ENCODE results near the gene OR10R2. TPM values are rescaled to one million over a fixed set of nuclear protein-coding genes. Genes with fewer than 3 reads are reported as not detected.

The OR10R2 gene
- not detected in 2 replicates for total RNA-seq

GRCh38 chr1:158471920-158472319, at the start of gene OR10R2:
TSS of gene OR10R2 (plus strand) at chr1:158472220. CDS start at chr1:158472326, 106 bp downstream.

GRCh38 chr1:158426137-158426536, 45.9 kb upstream of the OR10R2 start, which contains the start of gene OR10K2:
TSS of gene OR10K2 (minus strand) at chr1:158426237. CDS start at chr1:158420866, 5,371 bp downstream.

GRCh38 chr1:158461534-158461933, 10.5 kb upstream of the OR10R2 start, which contains the start of gene OR10K1:
TSS of gene OR10K1 (plus strand) at chr1:158461834. CDS start at chr1:158465562, 3,728 bp downstream.

Other genes with a start within 250 kb of the OR10R2 start
- not detected in 2 replicates for gene CD1A, start 217.8 kb upstream of the OR10R2 start, total RNA-seq
- gene CD1C, start 182.3 kb upstream of the OR10R2 start, total RNA-seq = 0.12 TPM in 1 of 2 replicates, not detected in the other
- gene CD1B, start 140.7 kb upstream of the OR10R2 start, total RNA-seq = not detected in 2 replicates
- gene CD1E, start 118.3 kb upstream of the OR10R2 start, total RNA-seq = not detected in 2 replicates
- gene OR10T2, start 72.8 kb upstream of the OR10R2 start, total RNA-seq = not detected in 2 replicates
- not detected in 2 replicates for gene OR10K2, start 46.0 kb upstream of the OR10R2 start, total RNA-seq
- gene OR10K1, start 10.4 kb upstream of the OR10R2 start, total RNA-seq = not detected in 2 replicates
- not detected in 2 replicates for gene OR6Y1, start 82.2 kb downstream of the OR10R2 start, total RNA-seq
- gene OR6P1, start 98.4 kb downstream of the OR10R2 start, total RNA-seq = not detected in 2 replicates
- gene OR10X1, start 107.7 kb downstream of the OR10R2 start, total RNA-seq = not detected in 2 replicates
- gene OR10Z1, start 133.0 kb downstream of the OR10R2 start, total RNA-seq = under 0.01 and 0.22 TPM in 2 replicates
- gene SPTA1, start 214.5 kb downstream of the OR10R2 start, total RNA-seq = not detected in 2 replicates
- gene OR6K2, start 228.4 kb downstream of the OR10R2 start, total RNA-seq = not detected in 2 replicates
- gene OR6K3, start 248.5 kb downstream of the OR10R2 start, total RNA-seq = 0.12 TPM in 1 of 2 replicates, not detected in the other